LHCN-M2 (cell line): Measurements from ENCODE around the gene ABI3BP. TPM values are rescaled to one million over a fixed set of nuclear protein-coding genes. Genes with fewer than 3 reads are reported as not detected.

ENCODE experiments used
- DNase-seq: peaks from one replicate; pipeline ENCODE4 v3.0.0-alpha.2; 2012; ENCODE audit warnings: low read depth
- total RNA-seq: library from RNA; depleted of rRNA; stranded (reverse); fragments of >200 nt; gene quantifications from 2 replicates; pipeline ENCODE4 v1.2.3, GENCODE V29; 2014

The ABI3BP gene
- total RNA-seq, 1 experiment from 2014 or later, result 31.9 TPM

DNA sequence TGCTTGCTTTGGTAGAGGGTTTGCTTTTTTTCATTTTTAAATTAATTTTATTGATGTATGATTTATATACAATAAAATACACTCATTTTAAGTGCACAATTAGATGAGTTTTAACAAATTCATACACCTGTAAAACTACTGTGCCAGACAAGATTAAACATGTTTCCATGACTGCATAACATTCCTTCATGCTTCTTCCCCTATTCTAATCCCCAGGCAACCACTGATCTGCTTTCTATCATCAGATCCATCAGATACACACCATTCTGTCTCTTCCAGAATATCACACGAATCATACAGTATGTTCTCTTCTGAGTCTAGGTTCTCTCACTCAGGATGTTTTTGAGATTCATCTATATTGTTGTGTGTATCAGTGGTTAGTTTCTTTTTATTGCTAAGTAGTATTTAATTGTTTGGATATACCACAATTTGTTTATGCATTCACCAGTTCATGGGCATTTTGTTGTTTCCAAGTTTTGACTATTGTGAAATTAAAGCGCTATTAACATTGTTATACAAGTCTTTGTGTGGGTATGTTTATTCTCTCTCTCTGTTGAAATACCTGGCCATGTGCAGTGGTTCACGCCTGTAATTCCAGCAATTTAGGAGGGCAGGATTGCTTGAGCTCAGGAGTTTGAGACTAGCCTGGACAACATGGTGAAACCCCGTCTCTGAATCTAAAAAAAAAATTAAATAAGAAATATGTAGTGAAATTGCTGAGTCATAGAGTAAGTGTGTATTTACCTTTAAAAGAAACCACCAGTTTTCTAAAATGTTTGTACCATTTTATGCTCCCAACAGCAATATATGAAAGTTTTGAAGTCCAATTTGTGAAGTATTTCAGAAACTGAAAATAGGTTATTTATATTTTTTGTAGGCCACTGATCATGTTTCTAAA lies 290.9 kb downstream of the ABI3BP start:
- DNase-seq, result no peak

DNA sequence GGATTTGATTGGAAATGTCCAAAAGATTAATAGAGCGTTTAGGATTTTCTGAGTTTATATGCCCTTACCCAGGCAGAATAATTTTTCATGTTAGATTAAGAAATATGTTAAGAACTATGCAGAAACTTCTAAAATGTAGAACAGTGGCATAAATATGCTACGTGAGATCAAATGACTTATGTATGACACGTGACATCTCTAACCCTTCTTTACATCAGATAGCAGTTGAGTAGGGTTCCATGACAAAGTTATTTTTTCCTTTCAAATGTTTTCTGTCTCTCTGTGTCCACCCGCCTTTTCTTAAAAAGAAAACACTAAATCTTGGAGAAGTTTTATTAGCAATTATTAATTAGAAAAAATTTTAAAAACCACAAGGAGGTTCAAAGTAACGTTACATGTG lies 292.5 kb downstream of the ABI3BP start:
- no peak for DNase-seq
